ENCODE results near the gene EXOC5.

EXOC5 gene

GRCh38 chr14:57161583-57162234 lies 107.0 kb downstream of the EXOC5 start:
- DNase-seq (ENCODE audit: low spot score) = no peak

GRCh38 chr14:57160333-57160732 lies 108.4 kb downstream of the EXOC5 start:
- DNase-seq (ENCODE audit: low spot score) = no peak

- DNase-seq (ENCODE audit: low spot score) = no peak
These were observed 115.4 kb downstream of the EXOC5 start for GRCh38 chr14:57153286-57153685.

All from ecto neural progenitor cell (in vitro differentiated cells).